ENCODE data around the gene TSHR.
A peak's percentile ranks its signal among the peaks of the same experiment; 100 is the strongest.
"Not testable (repeated sequence)": the region's sequence is repeated elsewhere in the genome, so short reads cannot be mapped to it uniquely, and the experiment has no call there.

The TSHR gene

DNA sequence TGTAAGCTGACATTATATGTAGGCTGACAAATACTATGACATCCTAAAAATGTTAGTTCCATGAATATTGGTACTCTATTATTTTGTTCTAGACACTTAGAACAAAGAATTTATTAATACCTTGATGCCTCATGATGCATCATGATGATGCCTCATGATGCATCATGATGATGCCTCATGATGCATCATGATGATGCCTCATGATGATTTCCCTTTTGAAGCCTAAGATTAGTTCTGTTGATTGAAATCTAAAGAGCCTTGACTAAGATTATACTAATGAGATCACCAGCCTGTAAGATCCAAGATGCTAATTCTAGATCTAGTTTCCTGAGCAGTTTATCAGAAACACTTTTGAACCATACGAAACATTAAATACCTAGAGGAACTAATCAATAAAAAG, 9.2 kb upstream of the TSHR start:
- DNase-seq = no peak
- intact Hi-C loops (cut with DNase I) = no loop called here

DNA sequence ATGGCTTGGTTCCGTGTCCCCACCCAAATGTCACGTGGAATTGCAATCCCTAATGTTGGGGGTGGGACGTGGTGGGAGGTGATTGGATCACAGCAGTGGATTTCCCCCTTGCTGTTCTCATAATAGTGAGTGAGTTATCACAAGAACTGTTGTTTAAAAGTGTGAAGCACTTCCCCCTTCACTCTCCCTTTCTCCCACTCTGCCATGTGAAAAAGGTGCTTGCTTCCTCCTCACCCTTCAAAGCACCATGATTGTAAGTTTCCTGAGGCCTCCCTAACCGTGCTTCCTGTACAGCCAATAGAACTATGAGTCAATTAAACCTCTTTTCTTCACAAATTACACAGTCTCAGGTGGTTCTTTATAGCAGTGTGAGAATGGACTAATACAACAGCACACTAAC, 8.6 kb upstream of the TSHR start:
- no peak for DNase-seq
- intact Hi-C loops (cut with DNase I) = no loop called here

GRCh38 chr14:80948291-80948690, 7.1 kb upstream of the TSHR start:
- intact Hi-C loops (cut with DNase I) = no loop called here

DNA sequence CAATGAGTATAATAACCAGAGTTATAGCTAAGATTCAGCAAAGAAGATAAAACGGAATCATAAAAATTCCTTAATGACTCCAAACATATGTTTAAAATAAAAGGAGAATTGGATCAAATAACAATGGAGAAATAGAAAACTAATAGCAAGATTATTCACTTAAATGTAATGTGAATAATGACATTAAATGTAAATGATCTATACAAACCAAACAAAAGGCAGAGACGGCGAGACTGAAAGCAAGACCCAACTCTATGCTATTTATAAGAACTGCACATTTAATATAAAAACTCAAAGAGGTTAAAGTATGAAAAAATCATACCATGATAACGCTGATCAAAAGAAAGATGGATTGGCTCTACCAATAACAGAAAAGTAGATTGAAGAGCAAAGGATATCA, 3.9 kb upstream of the TSHR start:
- intact Hi-C loops (cut with DNase I) = no loop called here
- no peak for DNase-seq

More at GRCh38 chr14:80948291-80948690, 7.1 kb upstream of the TSHR start:
- DNase-seq = no peak

DNA sequence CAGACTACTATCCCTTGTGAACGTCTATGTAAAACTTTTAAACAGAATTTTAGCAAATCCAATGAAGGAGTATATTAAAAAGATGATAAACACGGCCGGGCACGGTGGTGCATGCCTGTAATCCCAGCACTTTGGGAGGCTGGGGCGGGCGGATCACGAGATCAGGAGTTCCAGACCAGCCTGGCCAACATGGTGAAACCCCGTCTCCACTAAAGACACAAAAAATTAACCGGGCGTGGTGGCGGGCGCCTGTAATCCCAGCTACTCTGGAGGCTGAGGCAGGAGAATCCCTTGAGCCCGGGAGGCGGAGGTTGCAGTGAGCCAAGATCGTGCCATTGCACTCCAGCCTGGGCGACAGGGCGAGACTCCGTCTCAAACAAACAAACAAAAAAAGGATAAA, 2.2 kb upstream of the TSHR start:
- DNase-seq; intact Hi-C loops (cut with DNase I): not testable (repeated sequence)

GRCh38 chr14:80954687-80955299, 628 bp upstream of the TSHR start:
- peak; percentile 68 to 95 (median 85) for DNase-seq
- intact Hi-C loops (cut with DNase I) = loop anchor here (2.0 kb wide), 2 partner anchors 34 to 216 kb away; no protein-coding TSS in a partner anchor

DNA sequence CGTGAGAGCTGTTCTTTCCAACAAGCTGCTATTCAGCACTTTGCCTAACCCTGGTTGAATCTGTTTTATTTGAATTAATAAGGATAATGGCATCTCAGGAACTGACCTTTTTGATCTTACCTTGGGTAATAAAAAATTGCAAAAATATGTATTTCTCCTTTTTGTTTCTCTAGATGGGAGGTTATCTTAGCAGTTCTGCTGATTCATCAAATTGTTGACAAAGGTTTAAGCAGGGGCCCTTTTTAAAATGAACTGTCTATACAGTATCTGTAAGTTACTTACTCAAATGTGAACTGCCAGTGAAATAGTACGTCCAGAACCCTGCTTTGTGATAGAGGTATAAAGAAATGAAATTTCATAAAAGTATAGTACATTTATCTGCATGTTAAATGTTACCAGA, 681 bp downstream of the TSHR start:
- intact Hi-C loops (cut with DNase I) = no loop called here

GRCh38 chr14:80956922-80957321, 1.5 kb downstream of the TSHR start:
- intact Hi-C loops (cut with DNase I) = no loop called here

More for the DNA sequence above, 681 bp downstream of the TSHR start:
- no peak for DNase-seq

GRCh38 chr14:80957613-80958012, 2.2 kb downstream of the TSHR start:
- DNase-seq = no peak
- intact Hi-C loops (cut with DNase I) = no loop called here

More at GRCh38 chr14:80956922-80957321, 1.5 kb downstream of the TSHR start:
- DNase-seq = peak in 4 of 42 donors; percentile 12 to 28 (median 16)

DNA sequence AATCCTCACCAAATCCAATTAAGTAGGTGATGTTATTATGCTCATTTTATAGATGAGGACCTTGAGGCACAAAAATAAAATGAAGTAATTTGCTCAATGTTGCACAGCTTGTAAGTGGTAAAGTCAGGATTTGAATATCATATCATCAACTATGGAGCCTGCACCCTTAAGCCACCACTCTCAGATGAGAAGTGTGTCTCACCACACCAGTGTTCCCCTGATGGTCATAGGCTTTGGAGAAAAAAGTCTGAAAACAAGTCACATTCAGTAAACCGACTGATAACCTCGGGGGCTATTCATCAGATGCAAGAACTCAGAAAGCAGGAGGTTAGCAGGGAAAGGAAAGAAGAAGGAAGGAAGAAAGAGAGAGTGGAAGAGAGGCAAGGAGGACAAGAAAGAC, 2.8 kb downstream of the TSHR start:
- intact Hi-C loops (cut with DNase I) = no loop called here
- no peak for DNase-seq

GRCh38 chr14:80958939-80959338, 3.5 kb downstream of the TSHR start:
- intact Hi-C loops (cut with DNase I) = no loop called here
- DNase-seq = no peak

DNA sequence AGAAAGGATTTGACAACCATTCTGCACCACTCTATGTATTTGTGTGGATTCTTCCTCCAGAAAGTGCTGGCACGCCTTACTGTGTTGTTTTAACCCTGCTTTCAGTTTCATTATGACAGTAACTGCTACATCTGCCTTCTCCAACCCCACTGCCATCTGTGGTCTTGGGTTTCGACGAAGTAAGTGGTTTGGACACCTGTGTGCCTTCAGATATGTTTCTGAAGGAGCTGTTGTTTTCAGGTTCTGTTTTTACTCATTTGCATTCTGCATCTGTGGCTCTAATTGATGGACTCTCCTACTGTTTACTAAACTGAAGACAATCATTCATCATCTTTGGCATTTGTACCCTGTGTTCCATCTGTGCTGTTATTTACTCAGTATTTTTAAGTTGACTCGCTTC, 4.1 kb downstream of the TSHR start:
- intact Hi-C loops (cut with DNase I) = no loop called here
- DNase-seq = peak in 1 of 42 donors; percentile 11

GRCh38 chr14:80965037-80965436, 9.6 kb downstream of the TSHR start:
- no peak for DNase-seq
- intact Hi-C loops (cut with DNase I) = no loop called here

DNA sequence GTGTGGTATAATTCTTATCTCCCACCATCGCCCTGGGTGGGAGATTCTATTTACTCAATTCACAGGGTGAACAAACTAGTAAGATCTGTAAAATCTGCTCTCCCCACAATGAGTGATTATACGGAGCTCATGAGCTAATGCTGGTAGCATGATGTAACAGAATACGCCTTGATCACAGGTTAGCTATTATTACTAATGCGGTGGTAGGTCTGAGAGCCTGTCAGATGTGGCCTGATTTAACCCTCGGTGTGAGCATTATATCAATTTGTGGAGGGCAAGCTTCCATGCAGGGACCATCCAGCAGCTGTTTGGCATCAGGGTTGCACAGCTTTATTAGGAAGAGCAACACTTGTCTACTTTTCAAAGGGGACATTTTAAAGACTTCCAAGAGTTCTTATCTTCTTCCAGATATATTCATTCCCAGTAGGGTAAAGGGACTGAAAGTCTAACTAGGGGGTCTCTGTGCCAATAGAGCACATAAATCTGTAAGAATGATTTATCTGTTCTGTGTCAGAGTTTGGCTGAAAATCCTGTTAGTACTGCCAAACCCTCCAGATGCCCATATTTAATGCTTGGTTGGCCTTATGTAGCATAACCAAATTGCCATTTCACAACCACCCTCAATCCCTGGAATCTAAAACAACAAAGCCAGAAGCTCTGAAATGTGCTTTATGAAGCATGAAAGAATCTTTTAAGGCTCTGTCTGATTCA, 18.7 kb downstream of the TSHR start:
- DNase-seq = no peak
- intact Hi-C loops (cut with DNase I) = no loop called here

DNA sequence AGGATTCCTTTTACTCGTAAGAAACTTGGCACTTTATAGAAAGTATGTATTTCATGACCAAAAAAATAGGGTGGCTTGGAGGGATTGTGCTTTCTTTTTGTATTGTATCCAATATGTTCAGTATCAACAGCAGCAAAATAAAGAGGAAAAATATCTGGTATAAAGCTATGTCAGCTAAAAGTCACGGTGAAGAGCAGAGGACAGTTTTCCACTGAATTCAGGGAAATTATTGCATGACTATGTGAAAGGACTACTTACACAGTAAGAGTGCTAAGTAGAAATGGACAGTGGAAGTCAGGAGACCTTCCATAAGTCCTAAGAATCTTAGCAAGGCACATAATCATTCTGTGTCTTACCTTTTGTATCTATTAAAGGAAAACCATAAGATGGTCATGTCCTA, 19.3 kb downstream of the TSHR start:
- intact Hi-C loops (cut with DNase I) = no loop called here

GRCh38 chr14:80977221-80977620, 21.8 kb downstream of the TSHR start:
- intact Hi-C loops (cut with DNase I) = no loop called here
- DNase-seq = no peak

More for the DNA sequence above, 19.3 kb downstream of the TSHR start:
- no peak for DNase-seq

DNA sequence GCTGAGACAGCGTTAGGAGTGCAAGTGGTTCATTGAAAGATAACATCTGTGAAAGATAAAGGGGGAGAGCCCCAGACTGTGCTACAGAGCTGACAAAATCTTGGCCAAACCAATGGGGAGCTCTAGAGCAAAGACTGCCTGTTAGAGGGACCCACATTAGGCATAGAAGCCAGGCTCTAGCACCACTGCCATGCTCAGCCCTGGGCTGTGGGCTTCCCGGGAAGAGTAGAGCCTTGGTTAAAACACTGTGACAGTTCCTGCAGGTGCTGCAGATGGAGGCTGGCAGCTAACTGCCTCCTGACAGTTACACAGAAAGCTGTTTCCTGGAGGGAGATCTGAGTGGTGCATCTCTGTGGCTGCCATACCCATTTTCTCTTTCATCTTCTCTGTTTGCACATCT, 23.0 kb downstream of the TSHR start:
- intact Hi-C loops (cut with DNase I) = no loop called here
- peak in 2 of 42 donors; percentile 13 to 15 for DNase-seq

DNA sequence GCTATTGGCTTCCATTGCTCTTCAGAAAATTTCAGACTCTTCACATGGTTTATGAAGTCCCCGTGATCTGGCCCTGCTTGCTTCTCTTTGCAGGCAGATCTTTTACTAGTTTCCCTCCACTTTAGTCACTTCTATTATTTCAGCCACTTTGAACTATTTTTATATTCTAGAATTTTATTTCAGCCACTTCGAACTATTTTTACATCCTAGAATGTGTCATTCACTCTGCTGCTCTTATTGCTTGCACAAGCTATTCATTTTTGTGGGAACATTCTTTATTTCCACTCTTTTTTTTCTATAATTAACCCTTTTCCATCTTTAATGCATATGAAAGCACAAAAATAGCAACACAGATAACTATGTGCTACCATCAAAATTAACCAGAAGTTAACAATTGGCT, 24.5 kb downstream of the TSHR start:
- intact Hi-C loops (cut with DNase I) = no loop called here
- DNase-seq = peak in 8 of 42 donors; percentile 5 to 46 (median 15)

DNA sequence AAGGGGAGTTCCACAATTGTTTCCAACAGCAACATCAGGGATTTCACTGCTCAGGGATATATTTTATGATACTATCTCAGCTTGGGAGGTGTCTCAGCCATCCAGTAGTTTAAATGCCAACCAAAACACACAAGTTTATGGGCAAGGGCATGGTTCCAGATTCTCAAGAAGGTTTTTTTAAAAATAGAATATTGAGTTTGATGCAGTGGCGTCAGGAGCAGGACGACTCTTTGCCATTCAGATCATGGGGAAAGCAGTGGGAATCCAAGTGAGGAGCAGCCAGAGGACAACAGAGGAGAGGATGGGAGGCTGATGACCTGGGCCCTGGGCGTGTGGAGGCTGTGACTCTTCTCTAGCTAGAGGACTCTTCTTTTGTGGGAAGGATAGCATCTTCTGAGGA, 25.7 kb downstream of the TSHR start:
- DNase-seq = no peak
- intact Hi-C loops (cut with DNase I) = no loop called here

DNA sequence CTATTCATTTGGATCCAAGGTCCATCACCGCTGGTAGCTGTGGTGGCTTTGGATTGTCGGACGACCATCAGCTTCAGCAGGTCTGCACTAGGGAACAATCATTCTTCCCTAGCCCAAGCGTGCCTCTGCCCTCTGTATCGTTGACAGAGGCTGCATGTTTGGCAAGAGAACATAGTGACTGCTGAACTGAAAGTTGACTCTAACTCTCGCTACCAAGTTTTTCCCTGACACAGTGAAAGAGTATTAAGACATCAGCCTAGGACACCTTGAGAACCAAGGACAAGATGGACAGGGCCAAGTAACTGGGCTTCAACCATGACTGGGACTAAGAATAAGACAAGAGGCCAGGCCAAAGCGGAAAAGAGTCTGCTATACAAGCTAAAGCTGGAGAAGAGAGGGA, 26.3 kb downstream of the TSHR start:
- DNase-seq = no peak
- intact Hi-C loops (cut with DNase I) = no loop called here

- intact Hi-C loops (cut with DNase I) = no loop called here
Measured at GRCh38 chr14:80982711-80983110, 27.3 kb downstream of the TSHR start.

More at GRCh38 chr14:80982711-80983110, 27.3 kb downstream of the TSHR start:
- no peak for DNase-seq

Data from head of caudate nucleus (tissue), 42 donors.